HL-60/S4 (cell line): ENCODE measurements around the gene OGFOD3.

ENCODE experiments used
- in situ Hi-C: fragments of 300-500 bp; cut with MboI; formaldehyde crosslinking; loops from 2 replicates; pipeline ENCODE4 v1.14.3; 2022; ENCODE audit warnings: low sequenced_read_pairs

OGFOD3 gene

DNA sequence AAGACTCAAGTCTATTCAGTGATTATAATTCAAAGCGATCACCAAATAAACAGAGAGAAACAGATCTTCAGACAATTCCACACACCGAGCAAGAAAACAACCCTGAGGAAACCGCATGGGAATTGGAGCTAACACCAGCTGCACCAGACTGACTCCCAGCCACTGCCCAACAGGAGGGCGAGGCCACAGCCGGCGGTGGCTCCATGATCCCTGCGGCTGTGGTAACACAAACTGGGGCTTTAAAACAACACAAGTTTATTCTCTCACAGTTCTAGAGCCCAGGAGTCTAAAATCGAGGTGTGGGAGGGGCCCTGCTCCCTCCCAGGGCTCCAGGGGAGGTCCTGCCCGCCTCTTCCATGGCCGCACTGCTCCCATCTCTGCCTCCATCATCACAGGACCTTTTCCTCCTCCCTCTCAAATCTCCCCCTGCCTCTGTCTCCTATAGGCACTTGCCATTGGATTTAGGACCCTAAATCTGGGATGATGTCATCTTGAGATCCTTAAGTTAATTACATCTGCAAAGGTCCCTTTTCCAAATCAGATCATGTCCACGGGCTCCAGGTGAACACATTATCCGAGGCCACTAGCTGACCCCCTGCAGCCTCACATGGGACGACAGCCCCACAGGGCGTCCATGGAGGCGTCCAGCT, 10.0 kb downstream of the OGFOD3 start:
- in situ Hi-C loops, result no loop called here

DNA sequence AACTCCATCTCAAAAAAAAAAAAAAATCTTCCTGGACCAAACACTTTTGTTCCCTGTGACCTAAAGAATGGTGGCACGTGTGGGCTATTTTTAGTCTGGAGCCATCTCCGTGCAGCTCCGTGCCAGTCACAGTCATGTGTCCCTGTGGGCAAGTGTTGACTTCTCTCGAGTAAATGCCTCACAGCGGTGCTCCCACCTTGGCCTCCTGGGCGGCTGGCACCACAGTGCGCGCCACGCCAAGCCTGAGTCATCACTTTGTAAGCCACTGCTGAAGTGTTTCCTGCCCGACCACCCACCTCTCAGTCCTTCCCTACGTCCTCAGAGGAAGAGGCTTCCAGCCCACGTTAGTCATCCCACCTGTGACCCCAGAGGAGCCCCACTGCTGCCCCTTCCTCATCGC, 11.1 kb downstream of the OGFOD3 start:
- in situ Hi-C loops, result no loop called here

DNA sequence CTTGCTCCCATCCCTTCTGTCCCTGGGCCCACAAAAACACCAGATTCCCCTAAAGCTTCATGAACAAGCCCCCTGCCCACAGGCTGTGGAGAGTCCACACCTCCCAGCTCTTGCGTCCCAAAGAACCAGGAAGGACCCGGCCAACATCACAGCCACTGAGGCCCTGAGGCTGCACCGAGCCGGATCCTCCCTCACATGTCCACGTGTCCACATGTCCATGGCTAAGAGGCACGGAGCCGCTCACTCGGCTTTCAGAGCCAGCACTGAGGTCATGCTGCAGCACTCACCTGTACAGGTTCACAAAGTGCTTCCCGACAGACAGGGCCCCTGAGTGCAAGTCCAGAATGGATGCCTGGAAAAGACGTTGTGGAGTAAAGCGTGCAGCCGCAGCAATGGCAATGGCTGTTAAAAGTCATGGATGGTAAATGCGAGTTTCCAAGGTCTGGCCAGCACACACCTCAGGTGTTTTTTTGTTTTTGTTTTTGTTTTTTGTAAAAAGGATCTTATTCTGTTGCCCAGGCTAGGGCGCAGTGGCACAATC, 12.2 kb downstream of the OGFOD3 start:
- in situ Hi-C loops, result no loop called here

DNA sequence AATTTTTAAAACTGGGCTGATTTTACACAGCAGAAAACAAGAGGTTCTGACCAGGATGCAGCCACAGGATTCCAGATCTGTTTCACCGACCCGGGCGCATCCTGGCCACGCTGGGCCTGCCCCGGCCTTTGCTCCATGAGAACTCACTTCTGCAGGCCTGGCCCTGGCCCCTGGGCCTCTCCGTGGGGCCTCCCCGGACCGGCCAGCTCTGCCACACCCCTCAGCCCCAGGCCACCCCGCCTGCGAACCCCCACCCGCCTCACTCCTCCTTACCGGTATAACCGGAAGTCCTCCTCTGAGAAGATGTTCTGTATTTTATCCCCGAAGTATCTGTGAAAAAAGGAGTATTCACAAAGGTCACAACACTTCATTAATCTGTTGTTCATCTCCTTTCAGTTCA, 13.3 kb downstream of the OGFOD3 start:
- in situ Hi-C loops, result no loop called here

DNA sequence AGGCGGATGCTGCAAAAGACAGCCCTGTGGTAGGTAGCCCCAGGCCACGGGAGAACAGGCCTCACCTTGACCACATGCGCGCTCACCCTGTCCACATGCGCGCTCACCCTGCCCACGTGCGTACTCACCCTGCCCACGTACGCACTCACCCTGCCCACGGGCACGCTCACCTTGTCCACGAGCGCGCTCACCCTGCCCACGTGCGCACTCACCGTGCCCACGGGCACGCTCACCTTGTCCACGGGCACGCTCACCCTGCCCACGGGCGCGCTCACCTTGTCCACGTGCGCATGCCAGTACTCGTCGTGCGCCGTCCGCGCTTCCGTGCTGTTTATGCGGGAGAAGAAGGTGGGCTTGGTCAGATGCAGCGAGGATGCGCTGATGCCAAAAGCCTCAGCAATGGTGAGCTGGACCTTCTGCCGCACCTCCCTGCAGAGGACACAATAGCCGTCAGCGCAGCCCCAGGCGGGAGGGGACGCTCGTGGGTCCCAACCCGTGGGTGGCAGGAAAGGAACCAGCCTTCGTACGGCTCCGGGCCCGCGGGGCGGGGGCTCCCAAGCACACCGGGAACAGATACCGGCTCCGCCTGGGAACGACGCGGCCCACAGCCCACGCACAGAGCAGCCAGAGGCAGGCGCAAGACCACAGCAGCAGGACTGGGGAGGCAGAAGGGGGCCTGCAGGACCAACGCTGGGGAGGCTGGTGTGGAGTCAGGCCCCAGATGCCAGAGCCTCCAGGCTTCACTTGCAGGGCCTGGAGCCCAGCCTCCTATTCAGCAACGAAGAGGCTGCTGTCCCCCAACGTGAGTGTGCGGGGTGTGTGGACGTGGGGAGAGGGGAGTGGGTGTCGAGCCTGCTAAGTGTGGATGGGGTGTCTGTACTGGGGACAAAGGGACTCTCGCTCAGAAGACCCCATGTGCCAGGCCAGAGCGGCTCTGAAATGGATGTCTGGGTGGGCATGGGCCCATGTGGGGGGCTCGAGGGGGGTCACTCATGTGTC, 14.4 kb downstream of the OGFOD3 start:
- in situ Hi-C loops, result no loop called here

DNA sequence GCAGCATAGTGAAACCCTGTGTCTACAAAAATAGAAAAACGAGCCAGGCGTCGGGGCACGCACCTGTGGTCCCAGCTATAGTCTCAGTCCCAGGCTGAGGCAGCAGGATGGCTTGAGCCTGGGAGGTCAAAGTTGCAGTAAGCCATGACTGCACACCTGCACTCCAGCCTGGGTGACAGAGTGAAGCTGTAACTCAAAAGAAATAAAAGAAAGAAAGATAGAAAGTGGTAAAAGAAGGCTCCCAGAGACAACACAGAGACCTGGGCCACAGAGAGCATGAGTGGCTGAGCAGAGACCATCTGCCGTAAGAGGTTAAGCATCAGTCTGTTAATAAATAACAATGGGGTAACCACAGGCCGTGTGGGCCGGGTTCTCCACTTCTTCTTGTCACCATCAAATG, 15.5 kb downstream of the OGFOD3 start:
- in situ Hi-C loops, result no loop called here

DNA sequence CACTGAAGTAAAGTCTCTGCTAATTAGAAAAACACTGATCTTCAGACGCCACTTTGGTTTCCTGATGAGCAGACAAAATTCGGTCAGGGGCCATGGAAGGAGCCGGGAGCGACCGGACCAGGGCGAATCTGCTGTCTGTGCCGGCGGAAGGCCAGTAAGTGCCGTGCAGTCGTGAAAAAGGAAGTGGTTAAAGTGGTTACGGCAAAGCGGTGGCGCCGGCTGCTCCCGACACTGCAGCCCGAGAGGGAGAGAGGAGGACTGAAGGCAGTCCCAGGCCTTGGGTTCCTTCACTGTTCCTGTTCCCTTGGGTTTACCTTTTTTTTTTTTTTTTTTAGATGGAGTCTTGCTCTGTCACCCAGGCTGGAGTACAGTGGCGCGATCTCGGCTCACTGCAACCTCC, 17.6 kb downstream of the OGFOD3 start:
- in situ Hi-C loops, result no loop called here

DNA sequence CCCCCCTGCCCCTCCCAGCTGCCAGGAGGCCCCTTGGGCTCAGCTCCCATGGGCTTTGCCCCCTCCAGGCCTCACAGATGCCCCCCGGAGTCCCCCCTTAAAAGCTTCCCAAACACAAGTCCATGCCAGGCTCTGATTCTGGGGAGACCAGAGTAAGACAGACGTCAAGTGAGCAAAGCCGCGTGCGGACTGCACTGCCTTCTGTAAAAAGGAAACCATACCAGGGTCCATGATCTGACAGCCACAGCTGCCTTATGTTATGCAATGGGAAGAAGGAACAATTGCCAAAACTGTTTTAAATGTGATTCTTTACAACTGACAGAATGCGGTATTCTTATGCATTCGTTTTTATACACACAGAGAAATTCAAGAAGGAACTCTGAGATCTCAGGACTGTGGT, 18.2 kb downstream of the OGFOD3 start:
- in situ Hi-C loops, result no loop called here

DNA sequence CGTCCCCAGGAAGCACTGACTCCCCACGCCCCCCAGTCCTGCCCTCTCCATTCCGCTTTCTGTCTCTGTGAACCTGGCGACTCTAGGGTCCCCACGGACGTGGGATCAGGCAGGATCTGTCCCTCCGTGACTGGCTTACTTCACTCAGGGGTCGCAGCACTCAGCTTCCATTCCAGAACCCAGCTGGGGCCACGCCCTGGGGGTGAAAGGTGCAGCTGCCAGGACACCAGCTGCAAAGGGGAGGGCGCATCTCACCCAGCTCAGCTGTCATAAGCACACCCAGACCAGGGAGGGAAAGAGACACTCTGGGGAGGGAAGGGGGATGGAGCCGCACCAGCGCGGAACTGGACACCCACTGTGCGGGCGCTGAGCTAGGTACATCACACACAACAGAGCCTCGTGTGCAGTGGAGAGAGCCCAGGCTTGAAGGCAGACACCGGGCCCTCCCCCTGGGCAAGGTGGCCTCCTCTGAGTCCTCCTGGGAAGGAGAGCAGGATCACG, 18.7 kb downstream of the OGFOD3 start:
- in situ Hi-C loops, result no loop called here

DNA sequence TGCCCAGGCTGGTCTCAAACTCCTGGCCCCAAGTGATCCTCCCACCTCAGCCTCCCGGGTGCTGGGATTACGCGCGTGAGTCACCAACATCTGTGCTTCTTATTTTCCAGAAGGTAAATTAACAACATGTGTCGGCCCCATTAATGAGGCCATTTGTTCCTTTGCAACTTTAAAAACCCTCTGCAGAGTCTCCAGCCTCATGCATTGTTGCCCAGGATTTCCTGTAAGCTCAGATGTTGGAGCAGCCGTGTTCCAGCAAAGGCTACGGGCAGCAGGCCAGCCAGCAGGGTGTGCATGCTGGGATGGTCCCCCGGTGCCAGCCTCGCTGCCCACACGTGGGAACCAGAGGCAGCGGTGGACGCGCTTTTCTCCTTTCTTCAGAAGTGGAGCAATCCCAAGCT, 19.3 kb downstream of the OGFOD3 start:
- in situ Hi-C loops, result no loop called here

DNA sequence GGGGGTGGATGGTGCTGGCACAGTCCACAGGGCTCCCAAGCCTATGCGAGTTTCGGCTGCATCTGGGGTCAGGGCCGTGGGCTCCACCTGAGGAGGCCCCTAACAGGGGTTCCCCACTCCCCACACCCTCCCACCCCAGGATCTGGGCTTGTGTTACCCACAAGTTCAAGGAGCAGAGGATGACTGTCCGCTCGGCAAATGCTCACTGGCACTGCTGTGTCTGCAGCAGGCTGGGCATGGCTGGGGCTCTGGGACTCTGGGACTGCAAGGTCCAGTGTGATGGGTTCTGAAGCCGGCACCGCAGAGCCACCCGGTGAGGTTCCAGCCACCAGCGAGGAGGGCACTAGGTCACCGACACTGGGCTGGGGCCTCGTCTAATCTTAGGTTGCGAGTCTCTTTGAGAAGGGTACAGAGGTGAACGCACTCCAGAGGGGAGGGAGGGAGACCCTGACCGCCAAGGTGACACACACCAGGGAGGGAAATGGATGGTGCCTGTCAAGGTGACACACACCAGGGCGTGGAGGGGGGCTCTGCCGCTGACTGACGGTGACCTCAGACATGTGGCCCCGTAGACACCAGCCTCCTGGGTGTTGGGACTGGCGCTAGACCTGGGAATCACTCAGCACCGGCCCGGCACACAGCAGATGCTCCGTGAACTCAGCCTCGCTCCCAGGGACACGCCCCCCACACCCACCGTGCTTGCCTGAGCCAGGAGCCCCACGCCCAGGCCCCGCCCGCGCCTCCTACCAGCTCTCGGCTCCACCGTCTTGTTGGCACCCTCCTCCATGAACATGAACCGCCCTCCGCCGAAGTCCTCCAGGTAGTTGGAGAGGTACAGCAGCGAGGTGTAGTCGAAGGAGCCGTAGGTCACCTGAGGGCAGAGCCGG, 20.7 kb downstream of the OGFOD3 start:
- in situ Hi-C loops, result no loop called here

DNA sequence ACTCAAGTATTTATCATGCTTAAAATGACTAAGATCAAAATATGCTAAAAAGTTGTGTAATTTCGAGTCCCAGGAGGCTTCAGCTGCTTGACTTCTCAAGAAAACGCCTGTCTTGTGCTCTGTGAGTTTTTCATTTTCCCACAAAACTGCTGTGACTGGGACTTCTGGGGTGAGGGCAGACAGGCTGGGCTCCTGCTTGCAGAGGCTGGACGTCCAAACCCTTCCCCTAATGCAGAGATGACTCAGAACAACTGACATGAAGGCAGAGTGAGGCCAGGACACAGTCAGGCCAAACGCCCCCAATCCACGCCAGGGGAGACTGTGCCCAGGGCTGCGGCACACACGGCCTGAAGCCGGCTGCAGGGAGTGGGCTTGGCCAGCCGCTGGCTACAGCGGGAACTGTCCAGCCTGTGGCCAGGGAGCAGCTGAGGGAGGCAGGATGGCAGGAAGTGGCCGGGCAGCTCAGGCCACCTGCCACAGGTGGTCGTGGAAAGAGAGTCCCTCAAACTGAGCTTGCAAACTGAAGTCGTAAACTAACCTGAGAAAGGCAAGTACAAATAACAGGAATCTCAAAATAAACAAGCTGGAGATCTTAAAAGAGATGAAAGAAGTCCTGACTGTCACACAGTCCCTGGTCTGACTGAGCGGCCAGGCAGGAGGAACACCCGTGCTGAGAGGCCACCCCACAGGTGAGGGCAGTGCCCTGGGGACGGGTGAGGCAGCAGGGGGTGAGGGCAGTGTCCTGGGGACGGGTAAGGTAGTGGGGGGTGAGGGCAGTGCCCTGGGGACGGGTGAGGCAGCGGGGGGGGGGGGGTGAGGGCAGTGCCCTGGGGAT, 21.6 kb downstream of the OGFOD3 start:
- in situ Hi-C loops, result no loop called here

DNA sequence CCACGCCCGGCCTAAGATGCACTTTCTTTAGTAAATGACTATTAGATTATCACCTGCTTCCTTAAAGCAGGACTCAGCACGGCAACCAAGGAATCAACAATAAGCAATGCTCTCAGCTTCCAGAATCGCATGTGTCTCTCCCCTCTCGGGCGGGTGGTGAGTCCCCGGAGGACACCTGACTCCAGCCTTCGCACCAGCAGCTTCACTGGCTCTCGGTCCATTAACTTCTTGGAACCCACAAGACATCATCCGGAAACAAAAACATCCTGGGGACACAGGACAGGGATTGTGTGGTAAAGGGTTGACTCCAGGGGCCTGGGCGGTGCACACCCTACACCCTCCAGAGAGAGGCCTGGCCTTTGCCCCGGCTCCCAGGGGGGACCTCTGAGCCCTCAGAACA, 24.1 kb downstream of the OGFOD3 start:
- in situ Hi-C loops, result no loop called here

DNA sequence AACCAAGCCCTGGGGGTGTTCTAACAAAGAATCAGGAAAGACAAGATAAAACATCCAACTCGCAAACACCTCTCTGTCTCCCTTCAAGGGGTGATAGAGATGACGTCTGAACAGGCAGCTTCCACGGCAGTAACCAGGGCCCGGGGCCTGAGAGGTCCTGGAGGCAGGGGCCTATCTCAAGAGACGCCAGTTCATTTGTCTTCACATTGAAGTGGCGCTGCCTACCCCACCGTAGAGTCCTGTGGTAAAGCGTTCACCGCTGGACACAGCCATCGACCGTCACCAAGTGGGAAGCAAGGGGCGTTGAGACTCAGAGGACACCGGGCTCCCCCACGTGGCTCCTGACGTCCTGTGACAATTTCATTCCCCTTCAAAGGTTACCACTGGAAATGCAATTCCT, 25.4 kb downstream of the OGFOD3 start:
- in situ Hi-C loops, result no loop called here

DNA sequence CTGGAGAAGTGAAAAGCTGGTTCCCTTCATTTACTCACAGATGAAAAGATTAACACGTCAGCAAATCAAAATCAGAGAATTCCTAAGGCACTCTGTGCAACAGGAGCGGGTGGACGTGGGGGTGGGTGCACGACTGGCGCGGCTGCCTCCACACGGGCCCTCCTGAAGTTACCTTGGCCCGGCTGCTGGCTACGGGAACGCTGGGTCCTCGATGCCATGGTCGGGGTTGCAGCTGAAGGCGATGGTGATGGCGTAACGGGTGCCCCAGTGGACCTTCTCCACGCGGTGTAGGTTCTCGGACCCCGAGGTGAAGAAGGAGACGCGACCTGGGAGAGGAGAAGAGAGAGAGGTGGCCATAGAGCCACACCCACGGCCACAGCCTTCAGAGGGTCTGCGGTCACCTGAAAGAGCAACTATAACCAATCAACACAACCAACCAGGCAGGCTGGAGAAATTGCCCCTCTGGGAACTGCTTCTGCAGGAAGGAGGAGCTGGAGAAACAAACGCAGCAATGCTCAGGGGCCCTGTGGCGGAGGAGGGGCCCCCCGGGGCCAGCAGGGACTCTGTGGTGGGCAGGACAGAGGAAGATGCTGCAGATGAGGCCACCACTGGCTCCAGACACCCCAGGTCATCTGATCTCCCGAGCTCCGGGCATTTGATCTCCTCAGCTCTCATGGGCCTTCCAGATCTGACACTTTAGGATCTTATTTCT, 26.0 kb downstream of the OGFOD3 start:
- in situ Hi-C loops, result no loop called here

DNA sequence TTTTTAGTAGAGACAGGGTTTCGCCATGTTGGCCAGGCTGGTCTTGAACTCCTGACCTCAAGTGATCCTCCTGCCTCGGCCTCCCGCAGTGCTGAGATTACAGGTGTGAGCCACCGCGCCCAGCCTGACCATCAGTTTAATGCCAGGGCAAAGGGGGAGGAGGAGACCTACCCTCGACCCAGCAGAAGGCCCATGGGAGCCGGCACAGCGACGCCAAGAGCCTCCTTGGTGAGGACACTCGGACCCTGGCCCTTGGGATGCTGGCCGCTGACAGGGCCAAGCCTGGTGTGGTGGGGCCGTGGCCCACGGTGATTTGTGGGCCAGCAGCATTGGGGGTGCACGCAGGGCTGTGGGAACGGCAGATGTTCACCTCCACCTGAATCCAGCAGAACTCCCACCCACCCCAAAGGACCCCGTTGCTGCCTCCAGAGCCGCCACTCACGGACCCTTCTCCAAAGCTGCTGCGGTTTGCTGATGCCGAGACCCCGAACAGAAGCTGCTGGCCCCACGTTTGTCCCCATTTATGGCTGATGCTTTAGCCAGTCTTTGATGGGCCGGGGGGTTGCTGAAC, 26.8 kb downstream of the OGFOD3 start:
- in situ Hi-C loops, result no loop called here

DNA sequence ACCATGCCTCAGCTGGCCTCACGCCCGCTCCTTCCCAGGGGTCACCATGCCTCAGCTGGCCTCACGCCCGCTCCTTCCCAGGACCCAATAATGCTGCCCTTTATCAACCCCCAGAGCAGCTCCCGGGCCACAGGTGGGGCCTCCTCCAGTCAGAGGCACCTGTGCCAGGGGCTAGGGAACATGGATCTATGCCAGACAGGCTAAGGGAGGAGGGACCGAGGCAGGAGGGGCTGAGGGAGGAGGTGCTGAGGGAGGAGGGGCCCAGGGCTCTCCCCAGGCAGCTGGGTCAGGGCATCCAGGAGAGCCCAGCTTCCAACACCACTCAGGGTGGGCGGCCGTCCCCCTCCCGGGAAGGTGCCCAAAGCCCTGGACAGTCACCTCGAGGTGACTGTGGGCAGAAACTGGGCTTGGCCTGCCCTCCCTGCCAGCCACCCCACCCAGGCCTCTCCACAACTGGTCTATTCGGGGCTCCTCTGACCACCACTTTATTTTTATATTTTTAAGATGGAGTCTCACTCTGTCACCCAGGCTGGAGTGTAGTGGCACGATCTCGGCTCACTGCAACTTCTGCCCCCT, 27.4 kb downstream of the OGFOD3 start:
- in situ Hi-C loops, result no loop called here

DNA sequence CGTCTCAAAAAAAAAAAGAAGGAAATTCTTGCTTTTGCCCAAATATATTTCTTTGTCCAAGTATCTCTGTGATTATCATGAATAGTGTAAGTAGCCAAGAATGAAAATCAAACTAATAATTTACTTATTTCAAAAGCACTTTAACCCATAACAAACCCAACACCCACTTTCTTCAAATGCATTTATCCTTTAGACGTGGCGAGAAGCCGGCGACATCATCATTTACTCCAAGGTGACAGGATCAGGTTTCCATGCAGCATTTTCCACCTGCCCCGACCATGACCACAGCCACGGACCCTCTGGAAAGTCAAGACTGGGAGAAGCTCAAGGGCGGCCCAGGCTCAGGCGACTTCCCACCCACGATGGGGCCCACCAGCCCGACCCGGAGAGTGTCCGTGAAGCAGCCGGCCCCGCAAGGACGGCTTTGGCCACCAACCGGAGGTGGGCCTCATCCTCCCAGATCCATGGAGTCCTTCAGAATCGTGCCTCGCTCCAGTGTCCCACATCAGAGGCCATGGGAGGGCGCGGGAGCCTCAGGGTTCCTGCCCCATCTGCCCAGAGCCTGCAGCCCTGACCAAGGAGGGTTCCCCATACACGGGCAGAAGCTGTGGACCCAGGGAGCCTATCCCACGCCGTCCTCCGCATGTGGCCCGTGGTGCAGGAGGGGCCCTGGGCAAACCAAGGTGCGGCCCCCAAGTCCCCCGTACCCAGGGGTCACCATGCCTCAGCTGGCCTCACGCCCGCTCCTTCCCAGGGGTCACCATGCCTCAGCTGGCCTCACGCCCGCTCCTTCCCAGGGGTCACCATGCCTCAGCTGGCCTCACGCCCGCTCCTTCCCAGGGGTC, 28.1 kb downstream of the OGFOD3 start:
- in situ Hi-C loops, result no loop called here
